Measurements from ENCODE around the gene KCNMA1.

GRCh38 chr10:77085344-77085743 lies 552.3 kb downstream of the KCNMA1 start:
- TF ChIP-seq E4F1 (IDR thresholded peaks at IDR 0.05; ENCODE audit: borderline replicate concordance, partially characterized antibody) (no peak), HDAC6 (IDR thresholded peaks at IDR 0.05; ENCODE audit: unreplicated experiment) (no peak), CTCF (IDR thresholded peaks at IDR 0.05 in 2 of 3, conservative IDR thresholded peaks at IDR 0.05 in 1 of 3; ENCODE audit: control insufficient read depth in 2 of 3, extremely low read depth in 1 of 3, insufficient read depth in 1 of 3, low read depth in 3 of 3, low read length in 3 of 3) (no peak), USF1 (IDR thresholded peaks at IDR 0.05; ENCODE audit: borderline replicate concordance, extremely low read length, insufficient read depth, low read depth, low read length) (no peak), SMC3 (IDR thresholded peaks at IDR 0.05; ENCODE audit: borderline replicate concordance, low read length) (no peak), POLR2A (IDR thresholded peaks at IDR 0.05; ENCODE audit: low read depth, low read length) (no peak), EZH2 (IDR thresholded peaks at IDR 0.05; ENCODE audit: borderline replicate concordance, control insufficient read depth, low read depth, low read length) (no peak), NFYB (IDR thresholded peaks at IDR 0.05; ENCODE audit: insufficient read depth, low read depth, low read length) (no peak), PBX3 (IDR thresholded peaks at IDR 0.05; ENCODE audit: insufficient replicate concordance, low read depth, low read length) (no peak), ATF2 (IDR thresholded peaks at IDR 0.05; ENCODE audit: low read length) (no peak)
